Stimulated activated CD4-positive, alpha-beta T cell treated with anti-CD3 and anti-CD28 coated beads, Interleukin-4, amount 100 ng/mL, for 1 hour (primary cell): ENCODE results near the gene SLC35A3.

Experiments
- DNase-seq: peaks from one replicate; pipeline ENCODE4 v3.0.0-alpha.2; 2020

The SLC35A3 gene

GRCh38 chr1:100080331-100080730 lies 110.5 kb downstream of the SLC35A3 start:
- DNase-seq, result no peak
